HG02938 (cell line): Measurements from ENCODE around the gene AKAIN1.

ENCODE experiments used
- ATAC-seq: cut with Tn5 transposase; IDR thresholded peaks from one replicate; pipeline ENCODE4 v1.9.1; 2021; ENCODE audit warnings: mild to moderate bottlenecking, moderate library complexity; ENCODE audit not compliant: unreplicated experiment

Gene AKAIN1

GRCh38 chr18:5162111-5162510 lies 34.9 kb downstream of the AKAIN1 start:
- ATAC-seq: no peak

DNA sequence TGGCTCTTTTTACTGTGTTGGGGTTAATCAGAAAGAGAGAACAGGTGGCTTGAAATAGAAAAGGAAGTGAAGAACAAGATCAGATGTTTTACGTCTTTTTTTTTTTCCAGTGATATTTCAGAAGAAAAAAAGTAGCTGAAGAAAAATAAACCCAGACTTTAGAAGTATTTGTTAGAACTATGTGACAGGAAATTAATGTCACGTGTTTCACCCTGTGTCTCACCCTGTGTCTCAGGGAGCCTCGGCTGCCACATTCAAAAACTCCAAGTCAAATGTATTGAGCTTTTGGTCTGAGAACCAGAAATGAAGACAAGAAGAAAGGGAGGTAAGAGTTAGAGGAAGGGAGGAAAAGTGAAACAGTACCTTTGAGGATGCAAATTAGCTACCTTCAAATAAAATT lies 38.0 kb downstream of the AKAIN1 start:
- ATAC-seq: no peak

- no peak for ATAC-seq
Measured at GRCh38 chr18:5158587-5158986, 38.5 kb downstream of the AKAIN1 start.

GRCh38 chr18:5158172-5158571 lies 38.9 kb downstream of the AKAIN1 start:
- no peak for ATAC-seq

- no peak for ATAC-seq
Measured at GRCh38 chr18:5155907-5156287, 41.2 kb downstream of the AKAIN1 start.

- no peak for ATAC-seq
Measured at GRCh38 chr18:5155218-5155906, 41.7 kb downstream of the AKAIN1 start.

GRCh38 chr18:5152343-5153020 lies 44.6 kb downstream of the AKAIN1 start:
- ATAC-seq: no peak

GRCh38 chr18:5150894-5151293 lies 46.2 kb downstream of the AKAIN1 start:
- ATAC-seq: no peak

GRCh38 chr18:5146093-5146492 lies 51.0 kb downstream of the AKAIN1 start:
- ATAC-seq: no peak

GRCh38 chr18:5145168-5145825 lies 51.8 kb downstream of the AKAIN1 start:
- no peak for ATAC-seq

GRCh38 chr18:5144629-5145028 lies 52.4 kb downstream of the AKAIN1 start:
- no peak for ATAC-seq

DNA sequence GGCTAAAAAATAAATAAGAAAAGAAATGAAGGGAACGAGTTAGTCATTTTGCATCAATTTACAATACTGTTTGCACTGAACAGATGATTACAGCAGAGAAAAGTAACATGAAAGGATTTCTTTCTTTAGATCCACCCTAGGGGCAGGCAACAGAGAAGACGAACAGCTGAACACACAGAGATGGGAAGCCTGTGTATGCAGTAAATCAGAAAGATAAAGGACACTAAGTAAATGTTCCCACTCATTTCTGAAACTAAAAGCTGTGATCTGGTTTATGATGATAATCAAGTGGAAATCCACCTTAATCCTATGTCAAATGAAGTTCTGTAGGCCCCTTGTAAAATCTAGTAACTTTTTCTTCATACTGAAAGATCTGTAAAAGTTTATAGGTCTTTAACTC lies 54.2 kb downstream of the AKAIN1 start:
- ATAC-seq: no peak

- no peak for ATAC-seq
Measured at GRCh38 chr18:5142131-5142530, 54.9 kb downstream of the AKAIN1 start.

DNA sequence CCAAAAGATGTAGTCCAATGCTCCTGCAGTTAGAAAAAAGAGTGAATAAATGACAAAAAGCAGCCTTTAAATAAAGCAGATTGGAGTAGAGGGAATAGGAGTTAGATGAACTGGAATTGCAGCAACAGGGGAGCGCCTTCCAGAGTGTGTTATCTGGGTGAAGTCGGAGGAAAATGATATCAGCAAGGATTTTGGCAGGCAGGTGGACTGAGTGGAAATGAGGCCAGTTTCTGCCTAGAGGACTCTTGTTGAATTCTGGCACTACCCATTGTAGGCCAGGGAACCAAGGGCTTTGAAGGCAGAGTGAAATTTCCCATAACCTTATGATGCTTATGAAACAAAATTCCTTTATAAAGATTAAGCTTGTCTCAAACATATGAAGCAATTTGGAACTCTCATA lies 59.8 kb downstream of the AKAIN1 start:
- ATAC-seq: no peak

GRCh38 chr18:5132987-5133386 lies 64.1 kb downstream of the AKAIN1 start:
- no peak for ATAC-seq

- ATAC-seq: no peak
Measured at GRCh38 chr18:5122272-5122671, 74.8 kb downstream of the AKAIN1 start.

GRCh38 chr18:5110266-5110665 lies 86.8 kb downstream of the AKAIN1 start:
- no peak for ATAC-seq

- no peak for ATAC-seq
Measured at GRCh38 chr18:5107988-5108387, 89.1 kb downstream of the AKAIN1 start.

DNA sequence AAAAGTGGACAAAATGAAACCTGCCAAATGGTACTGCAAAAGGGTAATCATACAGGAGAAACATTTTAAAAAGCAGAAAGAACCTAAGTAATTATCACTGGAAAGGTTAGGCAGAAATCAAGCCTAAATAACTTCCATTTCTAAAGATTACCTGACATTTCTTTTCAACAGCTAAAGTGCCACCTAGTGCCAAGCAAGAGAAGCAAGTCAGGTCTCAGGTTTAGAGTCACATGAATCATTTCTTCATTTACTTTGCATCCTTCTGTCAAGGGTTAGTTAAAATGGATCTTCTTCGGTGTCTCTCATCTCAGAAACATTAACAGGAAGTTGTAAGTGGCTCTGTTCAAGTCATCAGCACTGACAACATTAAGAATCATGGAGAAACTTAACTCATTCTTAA lies 90.3 kb downstream of the AKAIN1 start:
- no peak for ATAC-seq

DNA sequence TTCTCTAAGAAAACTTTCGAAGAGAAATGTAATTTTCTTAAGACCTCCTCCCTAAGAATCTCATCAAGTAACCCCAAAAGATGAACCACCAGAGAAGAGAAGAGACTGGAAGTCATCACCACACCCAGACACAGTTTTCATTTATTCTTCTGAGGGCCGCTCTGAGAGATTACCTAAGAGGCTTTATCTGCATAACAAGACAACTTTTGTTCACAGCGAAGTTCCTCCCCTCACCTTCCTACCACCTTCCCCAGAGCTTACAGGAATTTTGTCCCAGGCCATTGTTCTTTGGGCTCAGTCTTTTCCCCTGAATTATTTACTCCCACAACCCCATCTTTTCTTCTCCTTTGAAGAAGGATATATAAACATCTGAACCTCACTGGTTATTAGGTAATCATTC lies 92.8 kb downstream of the AKAIN1 start:
- no peak for ATAC-seq

GRCh38 chr18:5103693-5104092 lies 93.4 kb downstream of the AKAIN1 start:
- no peak for ATAC-seq

- ATAC-seq: no peak
Measured at GRCh38 chr18:5103286-5103685, 93.8 kb downstream of the AKAIN1 start.
